Kidney capillary endothelial cell (primary cell): Measurements from ENCODE around the gene DYNLT4.
"Not testable (repeated sequence)": the region's sequence is repeated elsewhere in the genome, so short reads cannot be mapped to it uniquely, and the experiment has no call there.

Experiments used
- DNase-seq: peaks from one replicate; pipeline ENCODE4 v3.0.0-alpha.2; 2018; ENCODE audit warnings: low spot score

DYNLT4 gene, protein sequence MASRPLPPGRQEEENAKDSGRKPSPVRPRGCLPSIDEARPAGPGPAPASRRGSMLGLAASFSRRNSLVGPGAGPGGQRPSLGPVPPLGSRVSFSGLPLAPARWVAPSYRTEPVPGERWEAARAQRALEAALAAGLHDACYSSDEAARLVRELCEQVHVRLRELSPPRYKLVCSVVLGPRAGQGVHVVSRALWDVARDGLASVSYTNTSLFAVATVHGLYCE

GRCh38 chr1:44806704-44807363 lies at the start of gene DYNLT4:
DYNLT4 (minus strand) TSS chr1:44807351; CDS start chr1:44806668, 683 bp downstream.
- no peak for DNase-seq

- no peak for DNase-seq
Observed at GRCh38 chr1:44855742-44856141, 48.6 kb upstream of the DYNLT4 start.

GRCh38 chr1:44854970-44855369 lies 47.8 kb upstream of the DYNLT4 start:
- no peak for DNase-seq

DNA sequence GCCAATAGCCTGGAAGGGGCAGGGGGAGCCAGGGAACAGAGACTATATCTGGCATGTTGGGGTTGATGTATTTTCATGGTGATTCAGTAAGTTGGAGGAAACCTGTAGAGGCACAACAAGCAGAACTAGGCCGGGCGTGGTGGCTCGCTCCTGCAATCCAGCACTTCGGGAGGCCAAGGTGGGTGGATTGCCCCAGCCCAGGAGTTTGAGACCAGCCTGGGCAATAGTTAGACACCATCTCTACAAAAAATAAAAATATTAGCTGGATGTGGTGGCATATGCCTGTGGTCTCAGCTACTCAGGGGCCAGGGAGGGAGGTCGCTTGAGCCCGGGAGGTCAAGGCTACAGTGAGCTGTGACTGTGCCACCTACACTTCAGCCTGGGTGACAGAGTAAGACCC lies 46.0 kb upstream of the DYNLT4 start:
- DNase-seq = no peak

- no peak for DNase-seq
Observed at GRCh38 chr1:44851308-44851707, 44.2 kb upstream of the DYNLT4 start.

GRCh38 chr1:44849575-44850132 lies 42.5 kb upstream of the DYNLT4 start:
- DNase-seq = no peak

DNA sequence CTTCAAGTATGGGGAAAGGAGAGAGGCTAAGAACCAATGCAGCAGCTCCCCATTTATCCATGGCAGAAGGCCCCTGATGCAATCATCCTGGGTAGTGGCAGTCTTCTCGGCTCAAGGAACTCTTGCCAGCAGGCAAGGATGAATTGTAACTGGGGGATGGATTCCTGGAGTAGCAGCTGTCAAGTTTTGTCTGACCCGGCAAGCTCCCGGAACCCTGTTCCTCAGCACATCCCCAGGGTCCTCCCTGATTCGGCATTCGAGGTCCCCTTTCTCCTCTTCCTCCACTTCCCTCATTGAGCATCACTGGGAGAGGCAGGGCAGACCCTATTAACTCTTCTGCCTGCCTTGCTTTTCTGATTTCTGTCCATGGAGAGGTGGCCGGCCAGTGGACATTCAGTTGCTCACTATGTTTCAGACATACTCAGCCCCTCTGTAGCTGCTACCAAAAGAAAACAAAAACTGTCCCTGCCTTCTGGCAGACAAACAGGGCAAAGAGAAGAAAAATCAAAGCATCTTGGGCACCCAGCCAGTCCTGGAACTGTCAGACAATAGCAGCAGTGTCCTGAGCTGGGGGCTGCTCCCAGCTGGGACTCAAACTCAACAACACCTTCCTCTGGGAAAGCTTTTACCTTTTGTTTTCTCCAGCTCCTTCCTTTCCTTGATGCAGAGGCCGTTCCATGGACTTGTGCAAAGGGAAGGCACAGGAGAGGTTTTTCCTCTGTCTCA lies 41.5 kb upstream of the DYNLT4 start:
- DNase-seq = no peak

DNA sequence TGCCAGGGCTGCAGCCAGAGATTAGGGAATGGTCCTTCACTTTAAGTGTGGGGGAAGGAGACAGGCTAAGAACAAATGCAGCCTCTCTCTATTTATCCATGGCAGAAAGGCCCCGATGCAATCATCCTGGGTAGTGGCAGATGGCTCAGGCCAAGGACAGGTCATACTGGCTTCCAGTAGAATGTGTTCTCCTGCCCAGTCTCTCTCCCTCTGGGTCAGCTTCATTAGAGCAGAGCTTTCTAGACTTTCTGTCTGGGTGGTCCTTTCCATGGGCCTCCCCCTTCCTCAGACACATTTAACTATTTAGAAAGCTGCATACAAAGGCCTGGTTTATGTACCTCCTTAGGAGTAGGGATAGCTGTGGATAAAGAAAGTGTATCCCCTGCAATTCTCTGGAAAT lies 40.7 kb upstream of the DYNLT4 start:
- DNase-seq = no peak

GRCh38 chr1:44846985-44847384 lies 39.8 kb upstream of the DYNLT4 start:
- DNase-seq = no peak

- no peak for DNase-seq
Observed at GRCh38 chr1:44842862-44843655, 35.9 kb upstream of the DYNLT4 start, which contains the start of gene PTCH2. PTCH2 (minus strand) TSS chr1:44843253; CDS start chr1:44842932, 321 bp downstream.

DNA sequence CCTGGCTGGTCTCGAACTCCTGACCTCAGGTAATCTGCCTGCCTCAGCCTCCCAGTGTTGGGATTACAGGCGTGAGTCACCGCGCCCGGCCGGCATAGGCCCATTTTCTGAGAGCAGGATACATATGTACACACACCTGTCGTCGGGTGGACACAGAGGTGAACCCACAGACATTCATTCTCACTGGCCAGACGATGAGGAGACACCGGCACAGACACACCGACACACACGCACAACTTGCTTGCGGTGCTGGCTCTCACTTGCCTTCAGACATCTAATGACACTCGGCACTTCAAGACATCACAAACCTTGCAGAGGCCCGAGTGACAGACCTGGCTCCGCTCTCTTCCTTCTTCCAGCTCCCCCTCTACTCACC lies 35.3 kb upstream of the DYNLT4 start:
- no peak for DNase-seq

DNA sequence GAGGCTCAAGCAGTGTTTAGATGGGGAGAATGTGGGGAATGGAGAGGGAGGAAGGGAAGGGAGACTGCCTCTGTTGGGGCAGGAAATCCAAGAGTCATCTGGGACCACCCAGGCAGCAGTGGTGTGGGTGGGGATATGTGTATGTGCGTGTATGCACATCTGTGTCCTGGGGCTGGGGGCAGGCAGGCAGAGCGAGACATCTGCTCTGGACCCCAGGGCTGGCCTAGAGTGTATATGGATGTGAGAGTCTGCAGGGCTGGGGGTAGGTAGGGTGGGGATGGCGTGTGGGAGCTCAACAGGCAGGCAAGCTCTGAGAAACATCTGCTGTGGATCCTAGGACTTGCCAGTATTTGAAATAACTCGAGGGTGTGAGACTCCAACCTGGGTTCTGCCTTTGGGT lies 32.4 kb upstream of the DYNLT4 start:
- no peak for DNase-seq

GRCh38 chr1:44838294-44838693 lies 31.1 kb upstream of the DYNLT4 start:
- not testable (repeated sequence) for DNase-seq

DNA sequence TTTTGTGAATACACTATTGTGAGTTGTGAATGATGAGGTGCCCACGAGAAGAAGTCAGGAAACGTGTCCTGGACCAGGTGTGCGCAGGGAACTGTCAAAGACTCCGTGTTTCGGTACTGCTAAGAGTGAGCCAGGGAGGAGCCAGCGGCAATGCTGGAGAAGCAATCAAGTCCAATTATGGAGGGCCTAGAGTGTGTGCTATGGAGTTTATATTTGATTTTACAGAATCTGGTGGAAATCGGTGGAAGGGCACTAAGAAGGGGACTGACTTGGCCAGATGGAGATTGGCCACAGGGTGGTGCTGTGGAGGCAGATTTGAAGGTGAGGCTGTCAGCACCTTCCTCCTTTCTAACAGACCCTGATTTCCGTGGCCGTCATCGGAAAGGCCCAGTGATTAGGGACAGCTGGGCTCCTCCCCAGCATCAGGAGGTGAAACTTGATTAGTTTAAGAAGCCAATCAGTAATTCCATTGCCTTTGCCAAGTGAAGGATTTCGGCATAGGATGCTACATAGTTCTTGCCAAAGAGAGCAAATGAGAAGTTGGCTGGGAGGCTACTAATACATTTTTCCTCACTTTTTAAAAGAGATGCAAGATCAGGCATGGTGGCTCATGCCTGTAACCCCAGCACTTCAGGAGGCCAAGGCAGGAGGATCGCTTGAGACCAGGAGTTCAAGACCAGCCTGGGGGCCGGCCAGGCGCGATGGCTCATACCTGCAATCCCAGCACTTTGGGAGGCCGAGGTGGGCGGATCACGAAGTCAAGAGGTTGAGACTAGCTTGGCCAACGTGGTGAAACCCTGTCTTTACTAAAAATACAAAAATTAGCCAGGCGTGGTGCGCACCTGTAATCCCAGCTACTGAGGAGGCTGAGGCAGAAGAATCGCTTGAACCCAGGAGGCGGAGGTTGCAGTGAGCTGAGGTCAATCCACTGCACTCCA lies 28.9 kb upstream of the DYNLT4 start:
- peak; percentile 70 for DNase-seq

DNA sequence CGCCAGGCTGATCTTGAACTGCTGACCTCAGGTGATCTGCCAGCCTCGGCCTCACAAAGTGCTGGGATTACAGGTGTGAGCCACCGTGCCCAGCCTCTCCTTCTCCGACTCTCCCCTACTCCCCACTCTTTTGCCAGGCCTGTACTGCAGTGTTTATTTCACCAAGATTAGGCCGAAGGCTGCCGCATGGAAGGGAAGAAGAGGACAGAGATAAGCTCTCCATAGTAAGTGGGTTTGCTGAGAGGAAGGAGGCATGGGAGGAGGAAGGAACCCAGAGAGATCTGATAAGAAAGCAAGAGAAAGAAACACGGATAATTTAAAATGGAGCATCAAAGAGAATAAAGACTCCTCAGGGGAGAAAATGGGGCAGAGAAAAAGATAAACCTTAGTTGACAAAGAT lies 27.2 kb upstream of the DYNLT4 start:
- DNase-seq = no peak

GRCh38 chr1:44832056-44832705 lies 25.0 kb upstream of the DYNLT4 start:
- no peak for DNase-seq

DNA sequence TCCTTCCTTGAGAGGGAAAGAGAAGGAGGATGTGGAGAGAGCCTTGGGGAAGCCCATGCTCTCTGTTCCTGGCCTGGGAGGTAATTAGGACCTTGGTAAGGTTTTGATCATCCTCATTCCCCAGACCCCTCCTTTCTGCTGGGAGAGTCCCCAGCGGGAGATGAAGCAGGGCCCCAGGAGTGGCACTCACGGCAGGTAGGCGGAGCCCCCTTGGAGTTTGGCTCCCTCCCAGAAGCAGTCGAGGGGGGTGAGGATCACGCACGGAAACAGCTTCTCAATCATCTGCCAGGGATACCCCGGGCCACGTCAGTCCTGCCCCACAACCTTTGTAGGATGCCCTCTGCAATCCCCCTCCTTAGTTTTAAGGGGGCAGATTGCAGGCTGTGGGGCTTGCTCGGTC lies 24.4 kb upstream of the DYNLT4 start:
- no peak for DNase-seq

DNA sequence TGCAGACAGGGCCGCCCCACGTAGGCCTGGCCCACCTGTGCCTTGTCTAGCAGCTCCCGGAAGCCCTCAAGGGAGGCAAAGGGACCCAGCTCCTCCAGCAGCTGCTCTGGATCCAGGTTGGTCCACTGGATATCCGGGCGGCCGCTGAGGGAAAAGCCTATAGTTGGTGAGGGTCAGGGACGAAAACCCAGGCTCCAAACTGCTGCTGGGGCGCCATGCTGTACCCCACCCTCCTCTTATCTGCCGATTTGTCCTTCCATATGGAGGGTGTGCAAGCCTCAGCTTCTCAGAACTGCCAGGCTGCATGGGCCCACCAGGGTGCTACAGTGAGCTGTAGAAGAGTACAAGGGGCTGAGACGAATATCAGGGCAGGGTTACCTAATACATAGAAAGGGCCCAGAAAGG lies 23.8 kb upstream of the DYNLT4 start:
- no peak for DNase-seq

DNA sequence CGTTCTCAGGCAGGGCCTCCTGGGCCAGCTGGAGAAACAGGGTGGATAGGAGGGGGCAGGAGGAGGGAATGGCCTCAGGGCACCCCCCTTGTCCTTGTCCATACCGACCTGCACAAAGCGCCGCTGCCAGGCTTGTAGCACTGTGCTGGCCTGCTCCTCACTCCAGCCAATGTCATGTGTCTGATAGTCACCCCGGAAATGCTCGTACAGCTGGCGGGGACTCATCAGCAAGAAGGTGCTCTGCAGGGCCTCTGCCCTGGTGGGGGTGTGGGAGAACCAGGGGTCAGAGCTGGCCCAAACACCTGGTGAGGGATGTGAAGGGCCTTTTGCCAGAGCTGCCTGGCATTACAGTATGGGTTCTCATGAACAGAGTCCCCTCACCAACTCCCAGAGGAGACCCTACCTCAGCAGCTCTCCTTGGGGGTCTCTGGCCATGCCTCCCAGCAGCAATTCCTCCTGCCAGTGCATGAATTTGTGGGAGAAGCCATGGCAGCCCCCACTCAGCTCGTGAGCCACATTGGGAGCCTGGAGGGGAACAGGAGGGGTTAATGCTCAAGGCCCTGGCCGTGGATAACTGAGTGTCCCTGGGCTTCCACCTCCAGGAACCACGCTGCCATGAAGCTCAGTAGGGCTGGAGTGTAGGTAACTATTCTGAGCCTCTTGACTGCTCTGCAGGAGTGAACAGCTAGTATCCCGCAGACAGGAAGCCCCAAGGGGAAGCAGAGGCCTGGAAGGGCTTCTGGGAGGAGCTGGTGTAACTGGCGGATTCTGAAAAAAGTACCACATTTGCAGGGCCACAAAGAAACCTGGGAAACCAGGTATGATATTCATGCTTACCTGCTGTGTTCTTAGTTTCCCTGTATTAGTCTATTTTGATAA lies 22.6 kb upstream of the DYNLT4 start:
- DNase-seq = no peak
